ENCODE measurements around the gene FOXK2.

The FOXK2 gene

DNA sequence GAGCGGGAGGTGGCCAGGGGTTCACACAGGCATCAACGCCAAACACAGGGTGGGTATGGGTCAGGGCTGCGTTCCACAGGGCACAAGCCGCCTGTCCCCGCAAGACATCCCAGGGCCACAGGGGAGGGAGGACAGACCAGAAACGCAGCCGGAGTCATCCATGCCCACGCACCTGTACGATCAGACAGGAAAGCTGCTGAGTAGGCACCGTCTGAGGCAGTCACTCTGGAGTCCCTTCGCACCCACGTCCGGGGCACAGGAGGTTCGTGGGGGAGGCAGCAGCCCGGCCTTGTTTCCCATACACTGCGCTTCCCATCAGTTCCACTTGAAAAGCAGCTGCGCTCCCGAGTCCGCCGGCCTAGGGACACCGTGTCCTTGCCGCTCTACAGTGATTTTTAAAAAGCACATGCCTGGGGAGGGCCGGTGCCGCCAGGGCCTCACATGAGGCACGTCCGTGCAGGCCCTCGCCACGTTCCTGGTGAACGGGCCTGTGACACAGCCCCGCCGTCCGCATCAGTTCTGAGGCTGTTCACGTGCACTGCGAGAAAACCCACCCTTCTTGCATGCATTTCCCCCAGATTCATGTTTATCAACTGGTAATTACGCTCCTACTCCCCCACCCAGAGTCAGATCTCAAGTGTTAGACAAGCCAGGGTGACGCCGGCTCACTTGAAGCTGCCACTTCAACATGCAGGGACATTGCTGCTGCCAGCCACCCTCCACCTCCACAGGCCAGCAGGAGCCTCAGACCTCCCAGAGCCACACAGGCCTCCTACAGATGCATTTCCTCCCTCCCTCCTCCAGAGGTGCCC, 94.0 kb downstream of the FOXK2 start:
- DNase-seq, result no peak

DNA sequence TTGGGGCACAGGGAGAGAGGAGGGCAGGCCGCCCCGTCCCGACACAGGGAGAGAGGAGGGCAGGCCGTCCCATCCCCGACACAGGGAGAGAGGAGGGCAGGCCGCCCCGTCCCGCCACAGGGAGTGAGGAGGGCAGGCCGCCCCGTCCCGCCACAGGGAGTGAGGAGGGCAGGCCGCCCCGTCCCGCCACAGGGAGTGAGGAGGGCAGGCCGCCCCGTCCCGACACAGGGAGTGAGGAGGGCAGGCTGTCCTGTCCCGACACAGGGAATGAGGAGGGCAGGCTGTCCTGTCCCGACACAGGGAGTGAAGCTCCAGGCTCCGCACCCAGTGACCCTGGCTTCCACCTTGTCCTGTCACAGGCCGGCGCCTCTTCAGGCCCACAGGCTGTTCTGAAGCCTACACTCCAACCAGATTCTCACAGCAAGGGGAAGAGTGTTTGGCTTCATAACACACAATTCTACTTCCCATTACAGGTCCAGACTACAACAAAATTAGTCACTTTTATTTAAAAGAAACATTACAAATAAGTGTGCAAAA, 94.6 kb downstream of the FOXK2 start:
- DNase-seq, result no peak

DNA sequence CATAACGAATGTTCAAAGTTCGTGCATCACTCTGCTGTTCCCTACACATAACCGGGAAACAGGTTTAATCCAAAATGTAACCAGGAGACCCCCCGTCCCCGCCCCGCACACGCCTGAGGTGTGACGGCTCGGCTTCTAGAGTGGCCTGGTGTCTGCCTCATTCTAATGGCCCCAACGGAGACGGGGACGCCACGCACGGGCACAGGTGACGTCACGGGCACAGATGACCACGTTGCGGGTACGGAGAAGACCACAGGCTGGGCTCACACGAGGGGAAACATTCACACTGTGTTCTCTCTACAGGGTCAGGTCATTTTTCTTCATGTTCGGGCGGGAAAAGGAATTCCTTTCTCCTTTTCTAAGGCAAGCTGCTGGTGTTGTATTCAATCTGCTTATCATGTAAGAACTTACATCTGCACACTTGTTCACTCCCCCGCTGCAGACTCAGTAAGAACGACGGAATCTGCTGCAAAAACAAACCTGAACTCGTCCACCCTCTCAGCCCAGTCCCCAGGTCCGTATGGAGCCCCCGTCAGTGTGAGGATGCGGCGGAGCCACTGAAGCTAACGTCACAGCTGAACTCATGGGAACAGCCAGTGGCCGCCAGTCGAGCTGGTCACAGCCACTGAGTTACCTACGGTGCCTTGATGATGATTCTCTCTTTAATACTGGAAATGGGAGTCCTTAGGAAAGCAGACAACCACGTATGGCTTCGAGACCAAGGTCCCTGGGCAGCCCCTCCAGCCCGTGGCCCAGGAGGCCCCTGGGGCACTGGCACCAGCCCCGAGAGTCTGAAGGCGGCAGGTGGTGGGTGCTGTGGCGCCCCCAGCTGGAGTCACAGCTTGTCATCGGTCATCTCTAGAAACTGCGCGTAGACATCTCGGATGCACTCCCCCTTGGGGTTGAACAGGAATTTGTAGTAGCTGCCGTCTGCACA, 95.8 kb downstream of the FOXK2 start:
- DNase-seq, result no peak

- DNase-seq, result no peak
Observed at GRCh38 chr17:82616021-82616711, 96.6 kb downstream of the FOXK2 start.

DNA sequence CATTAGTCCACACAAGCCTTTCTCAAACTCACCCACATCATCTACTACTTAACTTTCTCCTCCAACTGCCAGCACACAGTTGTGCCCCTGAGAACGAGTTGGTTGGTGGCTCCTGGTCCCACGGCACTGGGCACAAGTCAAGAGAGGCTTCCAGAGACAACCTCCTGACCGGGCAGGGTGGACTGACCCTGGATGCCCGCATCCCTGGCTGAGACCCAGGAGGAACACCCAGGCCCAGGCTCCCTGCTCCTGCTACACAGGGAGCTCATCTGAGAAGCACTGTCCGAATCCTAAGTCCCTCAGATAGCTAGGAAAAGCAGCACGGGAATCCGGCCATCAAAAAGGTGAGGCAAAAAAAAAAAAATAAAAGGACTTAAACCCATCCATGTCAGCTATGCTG, 99.7 kb downstream of the FOXK2 start:
- DNase-seq, result no peak

- DNase-seq, result no peak
Observed at GRCh38 chr17:82619641-82620040, 100.1 kb downstream of the FOXK2 start.

DNA sequence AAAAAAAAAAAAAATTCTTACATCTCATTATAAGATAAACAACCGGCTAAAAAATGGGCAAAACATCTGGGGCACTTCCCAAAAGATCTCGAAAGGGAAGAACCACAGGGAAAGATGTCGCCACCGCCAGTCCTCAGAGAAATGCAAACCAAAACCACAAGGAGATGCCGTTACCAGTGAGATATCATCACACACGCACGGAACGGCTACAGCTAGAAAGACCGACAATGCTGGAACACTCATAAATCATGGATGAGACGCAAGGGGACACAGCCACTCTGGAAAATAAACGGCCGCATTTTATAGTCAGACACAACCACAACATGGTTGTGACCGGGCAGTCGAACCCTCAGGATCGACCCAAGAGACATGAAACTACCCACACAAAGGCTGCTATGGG, 104.2 kb downstream of the FOXK2 start:
- peak; percentile 92 for DNase-seq

GRCh38 chr17:82627405-82627804, 107.9 kb downstream of the FOXK2 start:
- DNase-seq, result no peak

- DNase-seq, result no peak
Observed at GRCh38 chr17:82629748-82630147, 110.2 kb downstream of the FOXK2 start.

DNA sequence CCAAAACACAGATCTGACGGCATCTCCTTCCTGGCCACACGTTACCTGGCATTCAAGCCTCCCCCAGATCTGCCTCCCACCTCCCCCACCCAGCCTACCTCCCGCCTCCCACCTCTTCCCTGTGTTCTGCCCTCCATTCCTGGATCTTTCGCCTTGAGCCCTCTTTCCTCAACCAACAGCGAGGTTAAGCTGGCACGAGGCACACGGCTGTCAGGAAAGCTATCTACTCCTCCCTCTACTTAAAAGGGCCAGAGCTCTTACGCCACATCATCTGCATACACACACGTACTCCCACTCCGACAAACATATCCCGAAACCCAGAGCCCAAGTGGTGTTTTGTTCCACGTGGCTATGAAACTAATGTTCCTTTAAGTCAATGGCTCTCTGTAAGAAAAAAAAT, 110.7 kb downstream of the FOXK2 start:
- DNase-seq, result no peak

DNA sequence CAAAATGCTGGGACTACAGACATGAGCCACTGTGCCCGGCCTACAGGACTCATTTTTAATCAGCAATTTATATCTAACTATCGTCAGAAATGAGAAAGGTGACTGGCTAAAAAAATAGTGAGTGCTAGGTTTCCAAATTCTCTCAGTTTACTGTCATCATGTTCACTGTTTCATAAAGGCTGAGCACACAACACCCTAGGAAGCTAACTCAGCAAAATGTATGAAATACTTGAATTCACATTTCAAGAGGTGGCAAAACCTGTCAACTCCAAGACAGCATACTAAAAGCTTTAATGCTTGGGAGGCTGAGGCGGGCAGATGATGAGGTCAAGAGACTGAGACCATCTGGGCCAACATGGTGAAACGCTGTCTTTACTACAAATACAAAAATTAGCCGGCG, 112.0 kb downstream of the FOXK2 start:
- DNase-seq, result no peak

GRCh38 chr17:82632451-82632850, 112.9 kb downstream of the FOXK2 start:
- no peak for DNase-seq

GRCh38 chr17:82633343-82633742, 113.8 kb downstream of the FOXK2 start:
- no peak for DNase-seq

- DNase-seq, result no peak
Observed at GRCh38 chr17:82636626-82637598, 117.4 kb downstream of the FOXK2 start.

- DNase-seq, result no peak
Observed at GRCh38 chr17:82638183-82638773, 118.7 kb downstream of the FOXK2 start.

DNA sequence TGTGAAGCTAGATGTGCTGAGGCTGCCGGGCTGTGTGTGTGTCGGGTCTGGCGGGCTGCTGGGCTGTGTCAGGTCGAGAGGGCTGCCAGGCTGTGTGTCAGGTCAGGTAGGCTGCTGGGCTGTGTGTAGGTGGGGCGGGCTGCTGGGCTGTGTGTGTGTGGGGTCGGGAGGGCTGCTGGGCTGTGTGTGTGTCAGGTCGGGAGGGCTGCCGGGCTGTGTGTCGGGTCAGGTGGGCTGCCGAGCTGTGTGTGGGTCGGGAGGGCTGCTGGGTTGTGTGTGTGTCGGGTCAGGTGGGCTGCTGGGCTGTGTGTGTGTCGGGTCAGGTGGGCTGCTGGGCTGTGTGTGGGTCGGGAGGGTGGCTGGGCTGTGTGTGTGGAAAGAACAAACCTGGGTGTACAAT, 120.1 kb downstream of the FOXK2 start:
- no peak for DNase-seq

DNA sequence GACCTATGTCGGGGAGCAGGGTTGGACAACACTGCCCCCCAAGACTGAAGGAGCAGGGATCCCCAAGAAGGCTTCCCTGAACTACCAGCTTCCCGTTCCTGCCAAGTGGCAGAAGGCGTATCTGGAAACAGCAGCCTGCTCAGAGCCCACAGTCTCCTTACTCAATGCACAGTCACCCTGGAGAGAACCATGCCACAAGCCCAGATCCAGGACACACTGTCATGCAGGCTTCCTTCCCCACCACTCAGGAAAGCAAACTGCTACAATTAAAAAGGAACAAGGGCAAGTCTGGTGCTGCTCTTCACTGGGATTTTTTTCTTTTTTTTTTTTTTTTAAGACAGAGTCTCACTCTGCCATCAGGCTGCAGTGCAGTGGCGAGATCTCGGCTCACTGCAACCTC, 120.5 kb downstream of the FOXK2 start:
- no peak for DNase-seq

DNA sequence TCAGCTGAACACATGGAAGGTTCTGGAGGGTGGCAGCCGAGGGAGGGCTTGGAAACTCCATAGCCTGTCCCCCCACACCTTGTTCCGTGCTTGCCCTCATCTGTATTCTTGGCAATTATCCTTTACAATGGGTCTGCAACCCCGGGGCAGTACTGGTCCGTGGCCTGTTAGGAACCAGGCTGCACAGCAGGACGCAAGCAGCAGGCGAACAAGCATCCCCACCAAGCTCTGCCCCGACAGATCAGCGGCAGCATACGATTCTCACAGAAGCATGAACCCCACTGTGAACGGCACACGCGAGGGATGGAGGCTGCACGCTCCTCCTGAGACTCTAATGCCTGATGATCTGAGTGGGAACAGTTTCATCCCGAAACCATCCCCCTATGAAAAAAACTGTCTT, 122.5 kb downstream of the FOXK2 start:
- no peak for DNase-seq

DNA sequence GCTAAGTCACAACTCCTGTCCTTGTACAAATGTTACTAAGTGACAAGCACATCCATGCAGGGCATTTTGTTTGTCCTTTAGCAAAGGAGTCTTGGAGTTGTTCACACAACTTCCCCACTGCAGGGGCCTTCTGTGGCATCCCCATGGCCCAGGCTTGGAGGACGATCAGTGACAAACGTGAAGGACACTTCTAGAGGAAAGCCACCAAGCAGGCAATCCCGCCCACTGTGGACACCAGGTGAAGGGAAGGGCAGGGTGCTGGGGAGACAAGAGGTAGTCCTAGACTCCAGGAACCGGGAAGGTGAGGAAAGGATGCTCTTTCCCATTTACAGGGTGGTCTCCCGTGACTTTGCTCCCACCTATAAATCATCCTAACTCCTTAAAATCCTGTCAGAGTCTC, 124.6 kb downstream of the FOXK2 start:
- DNase-seq, result no peak

DNA sequence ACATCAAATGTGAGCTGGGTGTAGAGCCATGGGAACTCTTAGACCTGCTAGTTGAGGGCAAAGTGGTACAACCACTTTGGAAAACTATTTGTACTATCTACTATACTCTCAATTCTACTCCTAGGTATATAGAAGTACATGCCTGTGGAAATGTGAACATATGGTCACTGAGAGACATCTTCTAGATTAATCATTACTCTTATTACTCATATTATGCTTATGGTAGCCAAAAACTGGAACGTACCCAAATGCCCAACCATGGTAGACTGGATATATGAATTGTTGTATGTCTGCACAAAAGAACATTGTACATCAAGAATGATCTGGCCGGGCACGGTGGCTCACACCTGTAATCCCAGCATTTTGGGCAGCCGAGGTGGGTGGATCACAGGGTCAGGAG, 126.0 kb downstream of the FOXK2 start:
- no peak for DNase-seq

- DNase-seq, result peak; percentile 47
Observed at GRCh38 chr17:82647593-82648164, 128.1 kb downstream of the FOXK2 start.

Data from OCI-M1 (cell line).